GM19351 (cell line): Measurements from ENCODE around the gene ZNF516.

ENCODE experiments used
- ATAC-seq: cut with Tn5 transposase; IDR thresholded peaks from one replicate; pipeline ENCODE4 v1.9.1; 2021; ENCODE audit warnings: mild to moderate bottlenecking, moderate library complexity; ENCODE audit not compliant: unreplicated experiment

The ZNF516 gene

GRCh38 chr18:76371301-76372203 lies 123.5 kb downstream of the ZNF516 start:
- no peak for ATAC-seq

DNA sequence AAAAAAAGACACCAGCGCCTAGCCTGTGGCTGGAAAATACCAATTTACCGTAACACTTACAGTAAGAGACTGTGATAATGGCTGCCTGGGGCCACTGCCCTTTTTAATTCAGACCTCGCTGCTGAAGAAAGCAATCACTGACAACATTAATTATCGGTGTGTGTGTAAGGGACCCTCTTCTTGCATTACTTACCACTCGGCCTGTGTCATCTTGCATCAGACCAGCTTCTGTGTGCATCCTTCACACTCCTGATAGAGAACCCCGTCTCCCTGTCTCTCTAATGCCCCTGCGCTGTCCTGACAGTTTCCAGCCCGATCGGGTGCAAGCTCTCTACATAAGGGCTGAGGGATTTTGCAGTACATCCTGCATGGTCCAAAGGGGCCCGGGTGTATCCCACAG lies 124.4 kb downstream of the ZNF516 start:
- ATAC-seq: no peak

- no peak for ATAC-seq
These were observed 124.8 kb downstream of the ZNF516 start for GRCh38 chr18:76370201-76370600.

DNA sequence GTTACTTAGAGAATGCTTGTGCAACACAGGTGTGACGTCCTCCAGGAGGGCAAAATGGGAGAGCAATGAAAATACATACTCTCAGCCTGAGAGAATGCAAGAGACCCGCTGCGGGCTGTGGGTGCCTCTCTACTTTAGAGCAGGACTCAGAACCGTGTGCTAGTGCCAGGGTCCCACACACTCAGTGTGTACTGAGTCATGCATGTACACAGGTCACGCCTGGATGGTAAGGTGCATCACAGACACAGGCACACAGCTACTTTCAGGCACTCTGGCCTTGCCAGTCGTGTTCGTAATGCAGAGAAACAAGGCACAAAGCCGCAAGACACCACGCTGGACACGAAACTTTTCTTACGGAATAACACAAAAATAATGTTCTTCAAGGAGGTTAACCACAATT lies 125.3 kb downstream of the ZNF516 start:
- no peak for ATAC-seq

GRCh38 chr18:76368976-76369375 lies 126.1 kb downstream of the ZNF516 start:
- no peak for ATAC-seq

GRCh38 chr18:76368271-76368670 lies 126.8 kb downstream of the ZNF516 start:
- ATAC-seq: no peak

GRCh38 chr18:76367168-76368125 lies 127.6 kb downstream of the ZNF516 start:
- no peak for ATAC-seq

DNA sequence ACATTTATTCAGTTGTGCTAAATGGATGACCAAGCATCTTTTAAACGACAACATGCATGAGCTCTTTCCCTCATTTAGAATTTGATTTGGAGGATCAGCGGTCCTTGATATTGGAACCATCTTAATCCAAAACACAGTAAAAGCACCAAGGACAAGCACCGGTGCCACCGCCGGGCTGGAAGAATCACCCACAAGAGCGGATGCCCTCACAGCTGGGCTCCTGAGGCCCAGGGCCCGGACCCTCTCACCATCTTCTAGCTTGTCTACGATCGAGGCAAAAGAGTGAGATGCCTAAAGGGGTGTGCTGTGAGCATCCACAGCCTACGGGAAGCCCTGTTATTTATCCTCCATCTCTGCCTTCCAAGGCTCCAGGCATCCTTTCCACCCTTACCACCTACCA lies 129.5 kb downstream of the ZNF516 start:
- no peak for ATAC-seq

GRCh38 chr18:76364282-76365259 lies 130.5 kb downstream of the ZNF516 start:
- ATAC-seq: peak; percentile 90

- no peak for ATAC-seq
These were observed 131.5 kb downstream of the ZNF516 start for GRCh38 chr18:76363436-76364120.

GRCh38 chr18:76362676-76363075 lies 132.4 kb downstream of the ZNF516 start:
- no peak for ATAC-seq

- no peak for ATAC-seq
These were observed 133.8 kb downstream of the ZNF516 start for GRCh38 chr18:76361219-76361618.

DNA sequence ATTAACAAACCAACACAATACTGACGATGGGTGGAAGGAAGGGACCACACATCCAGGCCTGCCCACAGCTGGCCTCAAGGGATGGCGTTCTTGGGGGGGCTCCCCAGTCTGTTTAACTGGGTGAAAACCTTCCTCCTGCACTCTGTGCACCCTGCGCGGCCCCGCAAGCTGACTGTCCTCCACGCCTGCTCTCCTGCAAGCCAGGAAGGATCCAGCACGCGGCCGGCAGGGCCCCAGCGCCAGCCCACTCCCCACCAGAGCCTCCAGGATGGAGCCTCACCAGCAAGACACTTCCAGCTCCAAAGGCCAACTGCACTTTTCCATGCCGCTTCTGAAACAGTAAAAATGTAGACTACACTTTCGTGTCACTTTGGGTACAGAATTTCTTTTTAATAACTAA lies 135.1 kb downstream of the ZNF516 start:
- ATAC-seq: no peak

DNA sequence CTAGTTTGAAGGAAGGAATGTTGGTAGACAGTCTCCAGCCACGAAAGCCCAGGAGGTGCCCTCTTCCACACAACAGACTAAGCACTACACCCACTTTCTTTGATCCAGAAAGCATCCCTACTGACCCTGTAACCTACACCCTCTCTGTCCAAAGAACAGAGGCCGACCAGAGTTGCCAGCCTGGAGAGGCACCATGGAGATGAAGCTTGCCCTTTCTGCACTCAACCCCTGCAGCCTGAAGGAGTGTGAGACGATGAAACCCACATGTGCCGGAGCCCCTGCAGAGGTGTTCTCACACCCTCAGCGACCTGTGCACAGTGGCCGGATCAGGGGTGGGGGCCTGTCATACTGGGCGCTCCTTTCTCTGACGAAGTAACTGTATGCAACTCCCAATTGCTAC lies 136.3 kb downstream of the ZNF516 start:
- no peak for ATAC-seq

DNA sequence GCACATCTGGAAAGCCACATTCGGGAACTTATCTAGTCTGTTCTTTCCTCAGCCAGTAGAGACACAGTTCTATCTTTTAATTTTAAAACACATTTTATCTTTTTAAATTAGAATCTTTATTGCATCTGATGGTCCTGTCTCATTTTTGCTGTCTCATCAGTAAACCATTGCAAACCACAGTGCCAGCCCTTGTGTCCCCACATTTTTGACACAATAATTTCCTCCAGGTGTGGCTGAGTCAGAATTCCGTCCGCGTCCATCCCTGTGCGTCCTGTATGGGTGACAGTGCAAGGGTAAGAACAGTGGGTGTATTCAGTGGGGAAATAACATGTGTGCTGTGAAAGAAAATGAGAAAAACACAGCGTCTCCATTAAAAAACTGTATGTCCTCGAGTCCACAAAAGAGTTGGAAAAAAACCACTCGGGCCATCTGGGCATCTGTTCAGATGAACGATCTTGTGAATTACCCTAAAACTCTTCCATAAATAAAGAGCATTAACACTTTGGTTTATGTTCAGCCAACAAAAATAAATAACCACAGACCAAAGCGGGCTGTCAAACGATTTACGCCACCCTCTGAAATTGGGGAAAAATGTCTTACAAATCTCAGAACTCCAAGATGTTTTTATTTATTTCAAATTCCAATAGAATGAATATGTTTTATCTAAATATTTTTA lies 137.3 kb downstream of the ZNF516 start:
- ATAC-seq: no peak

DNA sequence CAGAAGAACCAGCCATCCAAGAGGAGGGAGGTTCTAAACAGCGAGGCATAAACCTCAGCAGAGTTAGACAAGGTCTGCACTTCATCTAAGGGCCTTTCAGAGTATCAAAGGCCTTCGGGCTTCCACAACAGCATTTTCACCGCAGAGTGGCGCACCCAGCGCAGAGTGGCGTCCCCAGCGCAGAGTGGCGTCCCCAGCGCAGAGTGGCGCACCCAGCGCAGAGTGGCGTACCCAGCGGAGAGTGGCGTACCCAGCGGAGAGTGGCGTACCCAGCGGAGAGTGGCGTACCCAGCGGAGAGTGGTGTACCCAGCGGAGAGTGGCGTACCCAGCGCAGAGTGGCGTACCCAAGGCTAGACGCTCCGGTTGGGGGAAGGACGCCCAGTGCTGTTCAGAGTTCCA lies 137.9 kb downstream of the ZNF516 start:
- ATAC-seq: no peak

DNA sequence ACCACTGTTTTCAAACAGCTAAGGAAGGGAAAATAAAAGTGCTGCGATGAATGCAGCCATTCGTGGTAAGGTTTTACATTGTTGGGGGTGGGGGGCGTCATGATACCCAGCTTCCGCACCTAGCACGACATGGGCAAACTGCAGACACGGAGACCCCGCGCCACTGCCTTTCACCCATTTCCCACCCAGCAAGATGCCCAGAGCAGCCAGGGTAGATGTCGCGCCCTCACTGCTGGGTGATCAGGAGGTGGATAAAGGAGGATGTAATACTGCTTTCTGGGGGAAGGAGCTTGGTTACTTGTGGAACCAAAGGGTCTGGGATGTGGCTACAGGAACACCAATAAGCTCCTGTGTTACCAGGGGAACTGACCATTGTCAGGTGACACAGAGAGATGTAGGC lies 138.4 kb downstream of the ZNF516 start:
- no peak for ATAC-seq

DNA sequence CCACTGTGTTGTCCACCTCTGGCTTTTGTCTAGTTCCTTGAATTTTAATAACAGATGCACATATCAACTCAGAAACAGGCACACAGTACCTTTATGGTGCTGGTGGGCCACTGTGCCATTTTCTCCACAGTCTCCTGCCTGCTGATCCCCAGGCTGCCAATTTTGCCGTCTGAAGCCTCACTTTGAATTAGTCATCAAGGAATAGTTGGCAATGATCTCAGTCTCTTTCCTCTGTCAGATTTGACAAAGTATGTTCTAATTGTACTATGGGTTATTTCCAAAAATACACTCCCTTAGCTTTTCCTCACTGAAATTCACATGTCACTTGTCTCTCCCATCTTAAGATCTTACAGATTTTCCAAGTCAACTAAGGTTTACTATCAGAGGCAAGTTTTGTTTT lies 140.7 kb downstream of the ZNF516 start:
- no peak for ATAC-seq

GRCh38 chr18:76353500-76353899 lies 141.5 kb downstream of the ZNF516 start:
- no peak for ATAC-seq
